ENCODE data around the gene WDR73. TPM values are rescaled to one million over a fixed set of nuclear protein-coding genes. Genes with fewer than 3 reads are reported as not detected.

Gene WDR73
- total and polyA plus RNA-seq, 2 of the 8 experiments (the other 6 are each of a cell fraction or from before 2014, with no cell fraction given), result 22.7 to 23.1 TPM

GRCh38 chr15:84703808-84704207 is 49.7 kb upstream of the WDR73 start:
- 89% methylated on average over 5 of the region's 5 CpGs; no CpG with 5 or more reads in 1 of the 2 experiments for WGBS, 2 experiments (ENCODE audit: extremely low coverage in 1 of 2, insufficient coverage in 1 of 2, insufficient read length in 1 of 2, insufficient replicate concordance in 2 of 2, low coverage in 1 of 2, low lambda C conversion rate in 2 of 2, missing lambda C conversion rate in 1 of 2)
- H3K79me1 ChIP-seq (ENCODE audit: low read depth, low read length), result peaks cover 9% of the 10 kb centered on the region
- H3K56ac ChIP-seq (replicated peaks; ENCODE audit: insufficient read length, low read depth, low read length), result no peak overlapping the region
- POLR2A ChIA-PET (ENCODE audit: partially characterized antibody), result interaction anchor here (0.6 to 1.8 kb wide), 5 partner anchors 12 to 78 kb away, joined by 3 to 9 read pairs (median 4); partner anchors contain the start of genes SEC11A and WDR73
- no peak overlapping the region for H2BK5ac ChIP-seq (ENCODE audit: low read depth, low read length)
- peak overlapping the region in 1 of 4 experiments; percentile 44; a peak in 1 of 7 replicates for H3K9ac ChIP-seq (replicated peaks in 1 of 4; ENCODE audit: extremely low read depth in 1 of 4, low read depth in 3 of 4, low read length in 3 of 4)
- H4K20me1 ChIP-seq (replicated peaks in 1 of 2; ENCODE audit: control insufficient read depth in 1 of 2, insufficient read depth in 2 of 2, low read length in 2 of 2), result peaks cover 12 to 18% of the 10 kb centered on the region in 2 experiments
- no peak overlapping the region for H4K5ac ChIP-seq (ENCODE audit: insufficient read length, low read depth, low read length)
- H3K4ac ChIP-seq (replicated peaks; ENCODE audit: insufficient read length, low read depth, low read length), result no peak overlapping the region
- no peak overlapping the region for H4K91ac ChIP-seq (replicated peaks; ENCODE audit: insufficient read length, low read length)
- H3K4me1 ChIP-seq (replicated peaks in 1 of 4; ENCODE audit: control insufficient read depth in 3 of 4, insufficient read depth in 4 of 4, low read length in 3 of 4), result no peaks in the 10 kb centered on the region
- no peak for FAIRE-seq
- peaks cover 0 to 6% (median 0%) of the 10 kb centered on the region in 4 experiments; a peak in 1 of 8 replicates for H3K36me3 ChIP-seq (ENCODE audit: control insufficient read depth in 2 of 4, insufficient read depth in 4 of 4, low read length in 3 of 4)
- TF ChIP-seq CHD2 (IDR thresholded peaks at IDR 0.05; ENCODE audit: low read length) (no peak), ATF2 (IDR thresholded peaks at IDR 0.05; ENCODE audit: low read length) (no peak), CTCF (IDR thresholded peaks at IDR 0.05; ENCODE audit: control extremely low read depth in 1 of 3, insufficient read depth in 1 of 3, low read depth in 1 of 3, low read length in 3 of 3) (no peak), NRF1 (IDR thresholded peaks at IDR 0.05; ENCODE audit: low read depth, low read length) (no peak), CEBPB (IDR thresholded peaks at IDR 0.05; ENCODE audit: low read depth, low read length) (no peak), JUND (IDR thresholded peaks at IDR 0.05; ENCODE audit: low read length) (no peak), TBP (IDR thresholded peaks at IDR 0.05; ENCODE audit: low read depth, low read length) (no peak), POLR2AphosphoS5 (IDR thresholded peaks at IDR 0.05; ENCODE audit: low read depth, low read length) (no peak), BRCA1 (IDR thresholded peaks at IDR 0.05; ENCODE audit: low read depth, low read length) (no peak), POLR2A (IDR thresholded peaks at IDR 0.05; ENCODE audit: control extremely low read depth in 1 of 2, low read depth in 2 of 2, low read length in 2 of 2) (no peak), ZNF274 (IDR thresholded peaks at IDR 0.05; ENCODE audit: borderline replicate concordance, extremely low read depth, low read length) (no peak)
- H2AK5ac ChIP-seq (ENCODE audit: low read depth, low read length), result no peak overlapping the region
- no peak overlapping the region for H2BK15ac ChIP-seq (ENCODE audit: low read length)
- no peak overlapping the region for H2BK20ac ChIP-seq (ENCODE audit: low read length)
- H2BK12ac ChIP-seq (ENCODE audit: low read depth, low read length), result no peak overlapping the region
- no peak overlapping the region for H3K4me2 ChIP-seq (ENCODE audit: insufficient read depth in 1 of 2, low read depth in 2 of 2, low read length in 2 of 2)
- H3K23me2 ChIP-seq (ENCODE audit: low read depth, low read length), result no peaks in the 10 kb centered on the region
- no peaks in the 10 kb centered on the region for H3K27me3 ChIP-seq (replicated peaks in 1 of 4; ENCODE audit: control insufficient read depth in 3 of 4, extremely low read depth in 1 of 4, insufficient read depth in 3 of 4, low read length in 3 of 4)
- H4K8ac ChIP-seq (ENCODE audit: extremely low read depth, insufficient read depth, low read length), result no peak overlapping the region
- no peak overlapping the region for H2AFZ ChIP-seq (ENCODE audit: low read length)
- H3K4me3 ChIP-seq (ENCODE audit: extremely low read depth in 1 of 4, insufficient read depth in 2 of 4, low read depth in 3 of 4, low read length in 4 of 4), result no peak overlapping the region
- peaks cover 4 to 94% of the 10 kb centered on the region in 2 experiments; a peak in 2 of 4 replicates for H3K79me2 ChIP-seq (ENCODE audit: control insufficient read depth in 1 of 2, insufficient read depth in 2 of 2, low read length in 2 of 2)
- DNase-seq (ENCODE audit: low read depth in 1 of 2, low spot score in 2 of 2), result no peak
- no peak overlapping the region for H3K27ac ChIP-seq (ENCODE audit: low read depth, low read length)
- H3K9me3 ChIP-seq (ENCODE audit: insufficient read depth in 2 of 2, low read depth in 1 of 2, low read length in 1 of 2), result no peaks in the 10 kb centered on the region
- H2BK120ac ChIP-seq (replicated peaks; ENCODE audit: low read depth, low read length), result no peak overlapping the region
- H3K23ac ChIP-seq (ENCODE audit: insufficient read length), result no peak overlapping the region
- H3K18ac ChIP-seq (ENCODE audit: extremely low read depth, low read length), result no peak overlapping the region
- no peak overlapping the region for H3K14ac ChIP-seq (ENCODE audit: insufficient read length)
- CTCF ChIA-PET (ENCODE audit: partially characterized antibody), result interaction anchor here (0.8 to 1.9 kb wide), 4 partner anchors 10 to 224 kb away, joined by 3 to 6 read pairs (median 4); no protein-coding TSS in a partner anchor
